ENCODE results near the gene ATP1A1. TPM values are rescaled to one million over a fixed set of nuclear protein-coding genes. Genes with fewer than 3 reads are reported as not detected.

The ATP1A1 gene
- total RNA-seq, 1 experiment from 2014 or later = 239 TPM

- H4K20me1 ChIP-seq (ENCODE audit: control insufficient read depth, insufficient read depth, insufficient read length) = no peaks in the 10 kb centered on the region
- no peaks in the 10 kb centered on the region for H3K79me2 ChIP-seq (ENCODE audit: insufficient read depth, low read length)
- Mint-ChIP-seq H3K27ac (0 out of 7 replicates have a peak overlapping the region, but pooled peaks of 1 of the 3 experiments have one; percentile 43), H3K36me3 (ENCODE audit: insufficient read depth in 1 of 3, low read depth in 3 of 3) (peaks cover 42 to 74% (median 68%) of the 10 kb centered on the region in 3 experiments; a peak in 6 of 7 replicates), H3K9me3 (no peaks in the 10 kb centered on the region), H3K27me3 (ENCODE audit: low read depth) (no peaks in the 10 kb centered on the region), H3K4me3 (no peak overlapping the region), H3K4me1 (peaks cover 3 to 5% of the 10 kb centered on the region in 2 experiments; a peak in 2 of 4 replicates)
- no peaks in the 10 kb centered on the region for H3K27me3 ChIP-seq (ENCODE audit: insufficient read depth, low read length)
- no peak overlapping the region for H3T11ph ChIP-seq (ENCODE audit: low read length)
- H4K5ac ChIP-seq (ENCODE audit: insufficient read length, low read depth, low read length) = no peak overlapping the region
- H4K91ac ChIP-seq (ENCODE audit: insufficient read length, low read depth, low read length) = no peak overlapping the region
- H2BK20ac ChIP-seq (ENCODE audit: low read depth, low read length, poor library complexity, severe bottlenecking) = no peak overlapping the region
- H3K79me1 ChIP-seq (ENCODE audit: insufficient read depth, low read depth, low read length, poor library complexity, severe bottlenecking) = no peaks in the 10 kb centered on the region
- H3K23ac ChIP-seq (ENCODE audit: insufficient read length, low read depth, low read length) = no peak overlapping the region
- no peak overlapping the region for H3K27ac ChIP-seq (ENCODE audit: insufficient read length, low read depth, low read length)
- no peak overlapping the region for H2AK5ac ChIP-seq (ENCODE audit: insufficient read length, low read length)
- TF ChIP-seq, protein P1, sequence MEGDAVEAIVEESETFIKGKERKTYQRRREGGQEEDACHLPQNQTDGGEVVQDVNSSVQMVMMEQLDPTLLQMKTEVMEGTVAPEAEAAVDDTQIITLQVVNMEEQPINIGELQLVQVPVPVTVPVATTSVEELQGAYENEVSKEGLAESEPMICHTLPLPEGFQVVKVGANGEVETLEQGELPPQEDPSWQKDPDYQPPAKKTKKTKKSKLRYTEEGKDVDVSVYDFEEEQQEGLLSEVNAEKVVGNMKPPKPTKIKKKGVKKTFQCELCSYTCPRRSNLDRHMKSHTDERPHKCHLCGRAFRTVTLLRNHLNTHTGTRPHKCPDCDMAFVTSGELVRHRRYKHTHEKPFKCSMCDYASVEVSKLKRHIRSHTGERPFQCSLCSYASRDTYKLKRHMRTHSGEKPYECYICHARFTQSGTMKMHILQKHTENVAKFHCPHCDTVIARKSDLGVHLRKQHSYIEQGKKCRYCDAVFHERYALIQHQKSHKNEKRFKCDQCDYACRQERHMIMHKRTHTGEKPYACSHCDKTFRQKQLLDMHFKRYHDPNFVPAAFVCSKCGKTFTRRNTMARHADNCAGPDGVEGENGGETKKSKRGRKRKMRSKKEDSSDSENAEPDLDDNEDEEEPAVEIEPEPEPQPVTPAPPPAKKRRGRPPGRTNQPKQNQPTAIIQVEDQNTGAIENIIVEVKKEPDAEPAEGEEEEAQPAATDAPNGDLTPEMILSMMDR (conservative IDR thresholded peaks at IDR 0.05) = no peak
- no peak overlapping the region for H4K8ac ChIP-seq (replicated peaks; ENCODE audit: insufficient read length, low read depth, low read length)
- H3K4me2 ChIP-seq (ENCODE audit: insufficient read depth, insufficient read length, low read length) = no peak overlapping the region
- no peak overlapping the region for H3K14ac ChIP-seq (ENCODE audit: insufficient read depth, low read length)
- H3K9ac ChIP-seq (ENCODE audit: extremely low read depth, insufficient read length, low read length) = no peak overlapping the region
- H3K23me2 ChIP-seq (ENCODE audit: insufficient read length, low read depth, low read length, poor library complexity, severe bottlenecking) = no peaks in the 10 kb centered on the region
- H2BK15ac ChIP-seq (ENCODE audit: low read depth, low read length) = no peak overlapping the region
- WGBS (ENCODE audit: extremely low coverage, insufficient read length, low lambda C conversion rate) = no CpG with 5 or more reads among the region's 14 CpGs
- no peaks in the 10 kb centered on the region for H3K9me3 ChIP-seq (ENCODE audit: control insufficient read depth, low read depth, low read length)
- H3K4ac ChIP-seq (ENCODE audit: low read depth, low read length) = no peak overlapping the region
- no peak overlapping the region for H3K56ac ChIP-seq (ENCODE audit: insufficient read length, low read depth, low read length)
- no peak overlapping the region for H2BK120ac ChIP-seq (ENCODE audit: low read depth, low read length, poor library complexity, severe bottlenecking)
- no peak overlapping the region for H2BK12ac ChIP-seq (ENCODE audit: insufficient read length, low read depth, low read length)
- no peak for DNase-seq
- no peak overlapping the region for H2AFZ ChIP-seq (ENCODE audit: low read length)
- no peak overlapping the region for H3K18ac ChIP-seq (ENCODE audit: insufficient read length, low read depth, low read length)
- no peak overlapping the region for H2BK5ac ChIP-seq (ENCODE audit: insufficient read length, low read length)
- H3K4me1 ChIP-seq (ENCODE audit: insufficient read depth, low read length) = no peaks in the 10 kb centered on the region
Observed at GRCh38 chr1:116405241-116406135, 32.4 kb downstream of the ATP1A1 start.

Data from H9 (cell line).